ENCODE results near the gene THAP12. TPM values are rescaled to one million over a fixed set of nuclear protein-coding genes. Genes with fewer than 3 reads are reported as not detected.

The THAP12 gene
- total and polyA plus RNA-seq, 2 donors (not counting 1 experiment from before 2014, with no cell fraction given) = 39.5 to 57.9 TPM

GRCh38 chr11:76379807-76380158 lies 1.1 kb downstream of the THAP12 start:
- Histone ChIP-seq H3K9me3 (ENCODE audit: control insufficient read depth, insufficient read depth, low read depth, low read length) (no peaks in the 10 kb centered on the region), H3K9ac (ENCODE audit: insufficient read depth, low read length) (peak overlapping the region; percentile 81), H3K36me3 (ENCODE audit: control insufficient read depth, insufficient read depth, low read length) (no peaks in the 10 kb centered on the region), H3K27me3 (ENCODE audit: control insufficient read depth, insufficient read depth, low read length) (no peaks in the 10 kb centered on the region), H2AFZ (ENCODE audit: low read length) (no peak overlapping the region), H3K4me1 (ENCODE audit: control insufficient read depth, extremely low read depth, insufficient read depth, low read length) (peaks cover 7% of the 10 kb centered on the region), H3K4me3 (replicated peaks in 1 of 4; ENCODE audit: control extremely low read depth in 1 of 4, insufficient read depth in 1 of 4, low read depth in 3 of 4, low read length in 4 of 4) (peak overlapping the region; percentile 52 to 86 (median 72)), H3K27ac (ENCODE audit: insufficient read depth, low read length) (no peak overlapping the region), H4K20me1 (ENCODE audit: control insufficient read depth, extremely low read depth, insufficient read depth, low read length) (no peaks in the 10 kb centered on the region), H3K79me2 (ENCODE audit: control insufficient read depth, insufficient read depth, low read length) (peaks cover 52% of the 10 kb centered on the region), H3K4me2 (ENCODE audit: extremely low read depth, insufficient read depth, low read length) (peak overlapping the region; percentile 77)
- no peak for DNase-seq (ENCODE audit: low read depth in 2 of 2)
- TF ChIP-seq EZH2 (IDR thresholded peaks at IDR 0.05; ENCODE audit: low read length, missing control alignments) = no peak
- TF ChIP-seq CTCF (conservative IDR thresholded peaks at IDR 0.05 in 1 of 2, IDR thresholded peaks at IDR 0.05 in 1 of 2; ENCODE audit: low read depth in 1 of 2, low read length in 2 of 2) = no peak

- Histone ChIP-seq H3K36me3 (ENCODE audit: control insufficient read depth, insufficient read depth, low read length) (no peaks in the 10 kb centered on the region), H3K27me3 (ENCODE audit: control insufficient read depth, insufficient read depth, low read length) (no peaks in the 10 kb centered on the region), H3K9ac (ENCODE audit: insufficient read depth, low read length) (no peak overlapping the region), H3K79me2 (ENCODE audit: control insufficient read depth, insufficient read depth, low read length) (peaks cover 74% of the 10 kb centered on the region), H3K4me1 (ENCODE audit: control insufficient read depth, extremely low read depth, insufficient read depth, low read length) (peaks cover 1% of the 10 kb centered on the region), H4K20me1 (ENCODE audit: control insufficient read depth, extremely low read depth, insufficient read depth, low read length) (no peaks in the 10 kb centered on the region), H3K9me3 (ENCODE audit: control insufficient read depth, insufficient read depth, low read depth, low read length) (no peaks in the 10 kb centered on the region), H3K27ac (ENCODE audit: insufficient read depth, low read length) (no peak overlapping the region), H3K4me3 (replicated peaks in 1 of 4; ENCODE audit: control extremely low read depth in 1 of 4, insufficient read depth in 1 of 4, low read depth in 3 of 4, low read length in 4 of 4) (no peak overlapping the region), H2AFZ (ENCODE audit: low read length) (no peak overlapping the region), H3K4me2 (ENCODE audit: extremely low read depth, insufficient read depth, low read length) (no peak overlapping the region)
- no peak for DNase-seq (ENCODE audit: low read depth in 2 of 2)
- no peak for TF ChIP-seq EZH2 (IDR thresholded peaks at IDR 0.05; ENCODE audit: low read length, missing control alignments)
- TF ChIP-seq CTCF (conservative IDR thresholded peaks at IDR 0.05 in 1 of 2, IDR thresholded peaks at IDR 0.05 in 1 of 2; ENCODE audit: low read depth in 1 of 2, low read length in 2 of 2) = no peak
Observed at GRCh38 chr11:76376746-76377558, 4.0 kb downstream of the THAP12 start.

GRCh38 chr11:76371170-76371569 lies 9.8 kb downstream of the THAP12 start:
- H3K4me1 ChIP-seq (ENCODE audit: control insufficient read depth, extremely low read depth, insufficient read depth, low read length) = peaks cover 8% of the 10 kb centered on the region
- no peaks in the 10 kb centered on the region for H3K27me3 ChIP-seq (ENCODE audit: control insufficient read depth, insufficient read depth, low read length)
- peak overlapping the region; percentile 45 for H3K4me2 ChIP-seq (ENCODE audit: extremely low read depth, insufficient read depth, low read length)
- no peak overlapping the region for H3K9ac ChIP-seq (ENCODE audit: insufficient read depth, low read length)
- no peaks in the 10 kb centered on the region for H3K36me3 ChIP-seq (ENCODE audit: control insufficient read depth, insufficient read depth, low read length)
- H3K27ac ChIP-seq (ENCODE audit: insufficient read depth, low read length) = no peak overlapping the region
- H4K20me1 ChIP-seq (ENCODE audit: control insufficient read depth, extremely low read depth, insufficient read depth, low read length) = no peaks in the 10 kb centered on the region
- H3K4me3 ChIP-seq (replicated peaks in 1 of 4; ENCODE audit: control extremely low read depth in 1 of 4, insufficient read depth in 1 of 4, low read depth in 3 of 4, low read length in 4 of 4) = peak overlapping the region in 1 of 4 experiments; percentile 4
- no peak overlapping the region for H2AFZ ChIP-seq (ENCODE audit: low read length)
- no peaks in the 10 kb centered on the region for H3K9me3 ChIP-seq (ENCODE audit: control insufficient read depth, insufficient read depth, low read depth, low read length)
- H3K79me2 ChIP-seq (ENCODE audit: control insufficient read depth, insufficient read depth, low read length) = peaks cover 70% of the 10 kb centered on the region
- no peak for TF ChIP-seq EZH2 (IDR thresholded peaks at IDR 0.05; ENCODE audit: low read length, missing control alignments)
- TF ChIP-seq CTCF (conservative IDR thresholded peaks at IDR 0.05 in 1 of 2, IDR thresholded peaks at IDR 0.05 in 1 of 2; ENCODE audit: low read depth in 1 of 2, low read length in 2 of 2) = no peak
- DNase-seq (ENCODE audit: low read depth in 2 of 2) = peak; percentile 76 to 82

All from fibroblast of lung (primary cell).